ENCODE measurements around the gene PDSS1. TPM values are rescaled to one million over a fixed set of nuclear protein-coding genes. Genes with fewer than 3 reads are reported as not detected.

Gene PDSS1
- polyA plus RNA-seq, 2 donors, result 11.6 to 11.7 TPM

GRCh38 chr10:26746061-26746460, 48.6 kb downstream of the PDSS1 start:
- Histone ChIP-seq H3K27me3 (ENCODE audit: control insufficient read depth in 1 of 2, insufficient read depth in 2 of 2, low read length in 2 of 2) (no peaks in the 10 kb centered on the region), H3K27ac (ENCODE audit: low read depth in 2 of 2, low read length in 1 of 2) (no peak overlapping the region), H3K9me3 (ENCODE audit: control insufficient read depth in 2 of 2, insufficient read depth in 1 of 2, low read depth in 1 of 2, low read length in 1 of 2) (no peaks in the 10 kb centered on the region), H3K4me3 (ENCODE audit: low read depth in 1 of 2, low read length in 2 of 2) (no peak overlapping the region), H3K4me1 (ENCODE audit: control insufficient read depth in 2 of 2, insufficient read depth in 2 of 2, low read length in 1 of 2) (no peaks in the 10 kb centered on the region), H3K36me3 (ENCODE audit: control insufficient read depth in 2 of 2, insufficient read depth in 2 of 2, low read length in 1 of 2) (peaks cover 4 to 5% of the 10 kb centered on the region in 2 donors)
- WGBS, 2 donors, result 77 to 81% methylated on average over 5 of the region's 5 CpGs

- Histone ChIP-seq H3K27ac (ENCODE audit: low read depth in 2 of 2, low read length in 1 of 2) (no peak overlapping the region), H3K4me3 (ENCODE audit: low read depth in 1 of 2, low read length in 2 of 2) (no peak overlapping the region), H3K9me3 (ENCODE audit: control insufficient read depth in 2 of 2, insufficient read depth in 1 of 2, low read depth in 1 of 2, low read length in 1 of 2) (no peaks in the 10 kb centered on the region), H3K36me3 (ENCODE audit: control insufficient read depth in 2 of 2, insufficient read depth in 2 of 2, low read length in 1 of 2) (no peaks in the 10 kb centered on the region), H3K4me1 (ENCODE audit: control insufficient read depth in 2 of 2, insufficient read depth in 2 of 2, low read length in 1 of 2) (no peaks in the 10 kb centered on the region), H3K27me3 (ENCODE audit: control insufficient read depth in 1 of 2, insufficient read depth in 2 of 2, low read length in 2 of 2) (no peaks in the 10 kb centered on the region)
- WGBS, 2 donors, result 44 to 68% methylated on average over 4 of the region's 4 CpGs
Measured at GRCh38 chr10:26755443-26755903, 58.0 kb downstream of the PDSS1 start.

- no peak overlapping the region for H3K4me3 ChIP-seq (ENCODE audit: low read depth in 1 of 2, low read length in 2 of 2)
- H3K27ac ChIP-seq (ENCODE audit: low read depth in 2 of 2, low read length in 1 of 2), result no peak overlapping the region
- no peaks in the 10 kb centered on the region for H3K27me3 ChIP-seq (ENCODE audit: control insufficient read depth in 1 of 2, insufficient read depth in 2 of 2, low read length in 2 of 2)
- H3K9me3 ChIP-seq (ENCODE audit: control insufficient read depth in 2 of 2, insufficient read depth in 1 of 2, low read depth in 1 of 2, low read length in 1 of 2), result no peaks in the 10 kb centered on the region
- 82 to 83% methylated on average over 4 of the region's 4 CpGs for WGBS, 2 donors
- no peaks in the 10 kb centered on the region for H3K4me1 ChIP-seq (ENCODE audit: control insufficient read depth in 2 of 2, insufficient read depth in 2 of 2, low read length in 1 of 2)
- no peaks in the 10 kb centered on the region for H3K36me3 ChIP-seq (ENCODE audit: control insufficient read depth in 2 of 2, insufficient read depth in 2 of 2, low read length in 1 of 2)
Measured at GRCh38 chr10:26759008-26759407, 61.5 kb downstream of the PDSS1 start.

- Histone ChIP-seq H3K4me3 (ENCODE audit: low read depth in 1 of 2, low read length in 2 of 2) (no peak overlapping the region), H3K36me3 (ENCODE audit: control insufficient read depth in 2 of 2, insufficient read depth in 2 of 2, low read length in 1 of 2) (no peaks in the 10 kb centered on the region), H3K27me3 (ENCODE audit: control insufficient read depth in 1 of 2, insufficient read depth in 2 of 2, low read length in 2 of 2) (no peaks in the 10 kb centered on the region), H3K27ac (ENCODE audit: low read depth in 2 of 2, low read length in 1 of 2) (no peak overlapping the region), H3K4me1 (ENCODE audit: control insufficient read depth in 2 of 2, insufficient read depth in 2 of 2, low read length in 1 of 2) (no peaks in the 10 kb centered on the region), H3K9me3 (ENCODE audit: control insufficient read depth in 2 of 2, insufficient read depth in 1 of 2, low read depth in 1 of 2, low read length in 1 of 2) (no peaks in the 10 kb centered on the region)
- 96 to 98% methylated on average over 2 of the region's 2 CpGs for WGBS, 2 donors
Measured at GRCh38 chr10:26765549-26765948, 68.0 kb downstream of the PDSS1 start.

GRCh38 chr10:26770069-26770468, 72.6 kb downstream of the PDSS1 start:
- H3K4me3 ChIP-seq (ENCODE audit: low read depth in 1 of 2, low read length in 2 of 2), result no peak overlapping the region
- WGBS, 2 donors, result 97 to 99% methylated on average over 4 of the region's 4 CpGs
- no peaks in the 10 kb centered on the region for H3K4me1 ChIP-seq (ENCODE audit: control insufficient read depth in 2 of 2, insufficient read depth in 2 of 2, low read length in 1 of 2)
- no peaks in the 10 kb centered on the region for H3K9me3 ChIP-seq (ENCODE audit: control insufficient read depth in 2 of 2, insufficient read depth in 1 of 2, low read depth in 1 of 2, low read length in 1 of 2)
- no peaks in the 10 kb centered on the region for H3K36me3 ChIP-seq (ENCODE audit: control insufficient read depth in 2 of 2, insufficient read depth in 2 of 2, low read length in 1 of 2)
- H3K27me3 ChIP-seq (ENCODE audit: control insufficient read depth in 1 of 2, insufficient read depth in 2 of 2, low read length in 2 of 2), result no peaks in the 10 kb centered on the region
- H3K27ac ChIP-seq (ENCODE audit: low read depth in 2 of 2, low read length in 1 of 2), result no peak overlapping the region

GRCh38 chr10:26773633-26774032, 76.1 kb downstream of the PDSS1 start:
- Histone ChIP-seq H3K27ac (ENCODE audit: low read depth in 2 of 2, low read length in 1 of 2) (no peak overlapping the region), H3K4me1 (ENCODE audit: control insufficient read depth in 2 of 2, insufficient read depth in 2 of 2, low read length in 1 of 2) (no peaks in the 10 kb centered on the region), H3K9me3 (ENCODE audit: control insufficient read depth in 2 of 2, insufficient read depth in 1 of 2, low read depth in 1 of 2, low read length in 1 of 2) (no peaks in the 10 kb centered on the region), H3K36me3 (ENCODE audit: control insufficient read depth in 2 of 2, insufficient read depth in 2 of 2, low read length in 1 of 2) (no peaks in the 10 kb centered on the region), H3K27me3 (ENCODE audit: control insufficient read depth in 1 of 2, insufficient read depth in 2 of 2, low read length in 2 of 2) (no peaks in the 10 kb centered on the region), H3K4me3 (ENCODE audit: low read depth in 1 of 2, low read length in 2 of 2) (no peak overlapping the region)
- WGBS, 2 donors, result 79 to 81% methylated on average over 2 of the region's 2 CpGs

GRCh38 chr10:26776258-26776657, 78.8 kb downstream of the PDSS1 start:
- H3K36me3 ChIP-seq (ENCODE audit: control insufficient read depth in 2 of 2, insufficient read depth in 2 of 2, low read length in 1 of 2), result no peaks in the 10 kb centered on the region
- H3K27me3 ChIP-seq (ENCODE audit: control insufficient read depth in 1 of 2, insufficient read depth in 2 of 2, low read length in 2 of 2), result no peaks in the 10 kb centered on the region
- no peak overlapping the region for H3K4me3 ChIP-seq (ENCODE audit: low read depth in 1 of 2, low read length in 2 of 2)
- H3K27ac ChIP-seq (ENCODE audit: low read depth in 2 of 2, low read length in 1 of 2), result no peak overlapping the region
- 97 to 99% methylated on average over 1 of the region's 1 CpG for WGBS, 2 donors
- no peaks in the 10 kb centered on the region for H3K9me3 ChIP-seq (ENCODE audit: control insufficient read depth in 2 of 2, insufficient read depth in 1 of 2, low read depth in 1 of 2, low read length in 1 of 2)
- peaks cover 0 to 6% of the 10 kb centered on the region in 2 donors for H3K4me1 ChIP-seq (ENCODE audit: control insufficient read depth in 2 of 2, insufficient read depth in 2 of 2, low read length in 1 of 2)

GRCh38 chr10:26777686-26778085, 80.2 kb downstream of the PDSS1 start:
- H3K27me3 ChIP-seq (ENCODE audit: control insufficient read depth in 1 of 2, insufficient read depth in 2 of 2, low read length in 2 of 2), result no peaks in the 10 kb centered on the region

GRCh38 chr10:26779176-26779860, 81.8 kb downstream of the PDSS1 start:
- peak overlapping the region; percentile 36 to 41 for H3K27ac ChIP-seq (ENCODE audit: low read depth in 2 of 2, low read length in 1 of 2)
- H3K27me3 ChIP-seq (ENCODE audit: control insufficient read depth in 1 of 2, insufficient read depth in 2 of 2, low read length in 2 of 2), result no peaks in the 10 kb centered on the region
- H3K4me1 ChIP-seq (ENCODE audit: control insufficient read depth in 2 of 2, insufficient read depth in 2 of 2, low read length in 1 of 2), result peaks cover 0 to 12% of the 10 kb centered on the region in 2 donors
- 67 to 72% methylated on average over 4 of the region's 4 CpGs for WGBS, 2 donors
- no peaks in the 10 kb centered on the region for H3K9me3 ChIP-seq (ENCODE audit: control insufficient read depth in 2 of 2, insufficient read depth in 1 of 2, low read depth in 1 of 2, low read length in 1 of 2)
- H3K36me3 ChIP-seq (ENCODE audit: control insufficient read depth in 2 of 2, insufficient read depth in 2 of 2, low read length in 1 of 2), result no peaks in the 10 kb centered on the region
- no peak overlapping the region for H3K4me3 ChIP-seq (ENCODE audit: low read depth in 1 of 2, low read length in 2 of 2)

More at GRCh38 chr10:26777686-26778085, 80.2 kb downstream of the PDSS1 start:
- H3K9me3 ChIP-seq (ENCODE audit: control insufficient read depth in 2 of 2, insufficient read depth in 1 of 2, low read depth in 1 of 2, low read length in 1 of 2), result no peaks in the 10 kb centered on the region
- H3K4me3 ChIP-seq (ENCODE audit: low read depth in 1 of 2, low read length in 2 of 2), result no peak overlapping the region
- 92 to 95% methylated on average over 2 of the region's 2 CpGs for WGBS, 2 donors
- no peak overlapping the region for H3K27ac ChIP-seq (ENCODE audit: low read depth in 2 of 2, low read length in 1 of 2)
- no peaks in the 10 kb centered on the region for H3K36me3 ChIP-seq (ENCODE audit: control insufficient read depth in 2 of 2, insufficient read depth in 2 of 2, low read length in 1 of 2)
- H3K4me1 ChIP-seq (ENCODE audit: control insufficient read depth in 2 of 2, insufficient read depth in 2 of 2, low read length in 1 of 2), result peaks cover 0 to 9% of the 10 kb centered on the region in 2 donors
